Activated T-helper 2 cell treated with anti-CD3 and anti-CD28 coated beads, Interferon-gamma antibody, Interleukin-2, Interleukin-4, amounts not matched to agents 10 μg/mL and 5 μg/mL and 100 μg/mL, durations not matched to agents 14 hours and 24 hours and 36 hours (primary cell): ENCODE data around the gene GPSM3. TPM values are rescaled to one million over a fixed set of nuclear protein-coding genes. Genes with fewer than 3 reads are reported as not detected.
A peak's percentile ranks its signal among the peaks of the same experiment; 100 is the strongest.

Experiments used
- DNase-seq: peaks from one replicate; pipeline ENCODE4 v3.0.0; 2021; ENCODE audit warnings: low spot score
- H3K27ac Mint-ChIP-seq: one replicate; pipeline ENCODE4 v1.8.0; 2021; ENCODE audit warnings: mixed read lengths
- H3K27me3 Mint-ChIP-seq: one replicate; pipeline ENCODE4 v1.8.0; 2021; ENCODE audit warnings: low read depth, mixed read lengths
- H3K36me3 Mint-ChIP-seq: one replicate; pipeline ENCODE4 v1.8.0; 2021; ENCODE audit warnings: low read depth, mixed read lengths
- H3K4me1 Mint-ChIP-seq: one replicate; pipeline ENCODE4 v1.8.0; 2021; ENCODE audit warnings: low read depth, mixed read lengths
- H3K4me3 Mint-ChIP-seq: one replicate; pipeline ENCODE4 v1.8.0; 2021; ENCODE audit warnings: low read depth, mild to moderate bottlenecking, moderate library complexity, mixed read lengths
- H3K9me3 Mint-ChIP-seq: one replicate; pipeline ENCODE4 v1.8.0; 2021; ENCODE audit warnings: mixed read lengths
- intact Hi-C: fragments of 100-400 bp; cut with micrococcal nuclease; formaldehyde crosslinking; loops from one replicate; pipeline ENCODE4 v1.15.1; 2023
- total RNA-seq: library from RNA; stranded (reverse); gene quantifications from 2 replicates; pipeline ENCODE4 v1.2.3, GENCODE V29; 2022

Gene GPSM3
- total RNA-seq, 1 donor from 2014 or later: 90.7 TPM

DNA sequence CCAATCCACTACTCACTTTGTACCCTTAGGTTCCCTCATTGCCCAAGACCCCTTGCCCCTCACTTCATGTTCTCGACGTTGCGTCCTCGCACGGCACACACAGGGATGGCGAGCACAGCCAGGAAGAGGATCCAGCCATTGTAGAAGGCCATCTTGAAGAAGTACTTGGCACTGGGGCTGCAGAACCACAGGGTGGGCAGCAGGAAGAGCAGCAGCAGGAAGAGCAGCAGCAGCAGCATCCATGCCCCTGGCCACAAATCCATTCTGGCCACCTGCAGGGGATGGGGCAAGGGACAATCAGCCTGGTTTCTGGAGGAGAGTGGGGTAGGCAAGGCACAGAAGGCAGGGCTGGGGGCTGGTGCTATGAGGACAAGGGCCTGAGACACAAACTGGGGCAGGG is 21.2 kb downstream of the GPSM3 start:
- H3K36me3 Mint-ChIP-seq: peaks cover 25% of the 10 kb centered on the region
- intact Hi-C loops: loop anchor here (10.0 kb wide), 2 partner anchors 336 to 516 kb away; partner anchors contain the start of genes APOM and BAG6
- H3K4me1 Mint-ChIP-seq: peaks cover 20% of the 10 kb centered on the region
- no peaks in the 10 kb centered on the region for H3K9me3 Mint-ChIP-seq
- H3K27me3 Mint-ChIP-seq: no peaks in the 10 kb centered on the region
- no peak overlapping the region for H3K27ac Mint-ChIP-seq
- H3K4me3 Mint-ChIP-seq: no peak overlapping the region
- DNase-seq: no peak

DNA sequence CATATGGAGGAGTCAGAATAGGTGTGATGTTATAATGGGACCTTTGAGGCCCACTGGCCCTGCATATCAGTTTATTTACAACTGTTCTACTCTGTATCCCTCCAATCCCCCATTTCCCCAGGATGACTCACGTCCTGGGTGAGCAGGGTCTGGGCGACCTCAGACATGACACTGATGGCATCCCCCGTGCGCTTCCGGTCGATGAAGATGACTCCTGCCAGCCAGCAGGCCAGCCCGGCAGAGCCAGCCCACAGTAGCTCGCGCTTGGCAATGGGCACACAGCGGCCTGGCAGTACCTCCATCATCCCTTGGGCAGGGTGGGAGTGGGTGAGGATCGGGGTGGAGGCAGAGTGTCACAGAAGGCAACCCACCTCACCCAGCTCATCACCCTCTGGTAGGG is 22.1 kb downstream of the GPSM3 start:
- Mint-ChIP-seq H3K9me3 (no peaks in the 10 kb centered on the region), H3K4me1 (peaks cover 18% of the 10 kb centered on the region), H3K27me3 (no peaks in the 10 kb centered on the region), H3K27ac (no peak overlapping the region), H3K4me3 (no peak overlapping the region), H3K36me3 (peaks cover 25% of the 10 kb centered on the region)
- intact Hi-C loops: loop anchor here (10.0 kb wide), 2 partner anchors 335 to 515 kb away; partner anchors contain the start of genes APOM and BAG6
- no peak for DNase-seq

DNA sequence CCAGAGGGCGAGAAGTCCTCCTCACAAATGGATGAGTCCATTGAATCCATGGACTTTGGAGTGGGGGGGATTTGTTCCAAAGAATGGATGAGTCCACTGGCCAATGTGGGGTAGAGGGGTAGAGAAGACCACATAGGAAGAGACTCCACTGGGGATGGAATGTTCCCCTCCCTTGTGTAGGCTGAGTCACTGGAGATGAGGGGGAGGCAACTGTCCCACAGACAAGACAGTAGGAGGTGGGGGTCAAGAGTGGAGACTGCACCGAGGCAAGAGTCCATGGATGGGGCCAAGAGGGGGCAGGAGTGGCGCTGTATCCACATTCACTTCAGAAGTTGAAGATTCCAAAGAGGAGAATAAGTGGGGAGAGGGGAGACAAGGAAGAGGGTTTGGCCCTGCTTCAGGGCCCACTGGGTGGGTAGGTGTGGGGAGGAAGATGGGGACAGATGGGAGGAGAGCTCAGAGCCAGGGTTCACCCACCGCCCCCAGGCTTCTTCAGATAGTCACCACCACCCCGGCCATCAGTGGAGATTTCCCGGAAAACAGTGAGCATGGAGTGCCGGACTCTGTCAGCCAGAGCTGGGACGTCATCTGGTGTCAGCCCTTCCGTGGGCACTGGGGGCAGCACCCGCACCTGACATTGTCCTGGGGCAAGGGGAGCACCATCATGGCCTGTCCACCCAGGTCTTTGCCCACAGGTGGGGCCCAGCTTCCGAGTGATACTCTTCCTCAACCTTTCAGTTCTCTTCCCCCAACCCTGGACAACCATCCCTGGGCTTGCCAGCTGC is 23.4 kb downstream of the GPSM3 start:
- Mint-ChIP-seq H3K27me3 (no peaks in the 10 kb centered on the region), H3K4me1 (peaks cover 12% of the 10 kb centered on the region), H3K9me3 (no peaks in the 10 kb centered on the region), H3K36me3 (peaks cover 22% of the 10 kb centered on the region), H3K4me3 (no peak overlapping the region), H3K27ac (no peak overlapping the region)
- DNase-seq: no peak
- intact Hi-C loops: no loop called here

DNA sequence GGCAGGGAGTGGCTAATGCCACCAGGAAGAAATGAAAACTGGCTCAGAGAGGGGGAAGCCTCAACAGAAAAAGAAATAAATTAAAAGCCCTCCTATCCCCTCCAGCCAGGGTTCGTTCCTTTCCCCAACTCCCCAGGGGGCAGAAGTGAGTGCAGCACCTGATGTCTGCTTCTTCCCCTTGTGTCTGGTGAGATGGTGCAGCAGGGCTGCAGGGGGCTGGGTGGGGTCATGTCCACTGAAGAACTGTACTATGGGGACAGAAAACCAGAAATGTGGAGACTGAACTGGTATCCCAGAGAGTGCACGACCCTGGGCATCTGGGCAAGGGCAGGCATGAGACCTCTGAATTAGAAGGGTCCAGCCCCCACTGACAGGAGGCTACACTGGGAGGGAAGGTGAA is 24.1 kb downstream of the GPSM3 start:
- peaks cover 22% of the 10 kb centered on the region for H3K36me3 Mint-ChIP-seq
- intact Hi-C loops: no loop called here
- DNase-seq: no peak
- no peak overlapping the region for H3K4me3 Mint-ChIP-seq
- H3K27me3 Mint-ChIP-seq: no peaks in the 10 kb centered on the region
- H3K27ac Mint-ChIP-seq: no peak overlapping the region
- H3K9me3 Mint-ChIP-seq: no peaks in the 10 kb centered on the region
- peaks cover 5% of the 10 kb centered on the region for H3K4me1 Mint-ChIP-seq

DNA sequence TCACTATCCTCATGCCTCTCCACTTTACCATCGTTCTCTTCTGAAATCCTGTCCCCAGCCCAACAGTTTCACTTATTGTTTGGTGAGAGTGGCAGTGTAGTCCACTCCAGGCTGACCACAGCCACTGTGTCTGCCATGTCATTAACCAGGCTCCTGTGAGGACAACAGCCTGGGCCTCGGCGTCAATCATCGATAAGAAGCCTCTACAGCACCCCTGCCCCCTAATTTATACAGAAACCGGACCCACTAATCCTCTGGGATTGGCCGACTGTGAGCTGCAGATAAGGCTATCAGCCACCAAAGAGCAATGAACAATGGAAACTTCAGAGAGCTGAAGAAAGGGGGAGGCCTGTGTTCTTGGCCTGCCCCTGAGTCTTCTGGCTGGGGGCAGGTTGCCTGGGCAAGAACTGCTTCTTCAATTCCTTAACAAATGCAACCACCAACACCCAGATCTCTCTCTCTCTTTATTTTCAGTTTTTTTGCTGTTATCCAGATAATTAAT is 24.6 kb downstream of the GPSM3 start:
- Mint-ChIP-seq H3K9me3 (no peaks in the 10 kb centered on the region), H3K36me3 (peaks cover 22% of the 10 kb centered on the region), H3K4me3 (no peak overlapping the region), H3K4me1 (peaks cover 3% of the 10 kb centered on the region), H3K27ac (peak overlapping the region; percentile 7), H3K27me3 (no peaks in the 10 kb centered on the region)
- intact Hi-C loops: no loop called here
- DNase-seq: no peak

DNA sequence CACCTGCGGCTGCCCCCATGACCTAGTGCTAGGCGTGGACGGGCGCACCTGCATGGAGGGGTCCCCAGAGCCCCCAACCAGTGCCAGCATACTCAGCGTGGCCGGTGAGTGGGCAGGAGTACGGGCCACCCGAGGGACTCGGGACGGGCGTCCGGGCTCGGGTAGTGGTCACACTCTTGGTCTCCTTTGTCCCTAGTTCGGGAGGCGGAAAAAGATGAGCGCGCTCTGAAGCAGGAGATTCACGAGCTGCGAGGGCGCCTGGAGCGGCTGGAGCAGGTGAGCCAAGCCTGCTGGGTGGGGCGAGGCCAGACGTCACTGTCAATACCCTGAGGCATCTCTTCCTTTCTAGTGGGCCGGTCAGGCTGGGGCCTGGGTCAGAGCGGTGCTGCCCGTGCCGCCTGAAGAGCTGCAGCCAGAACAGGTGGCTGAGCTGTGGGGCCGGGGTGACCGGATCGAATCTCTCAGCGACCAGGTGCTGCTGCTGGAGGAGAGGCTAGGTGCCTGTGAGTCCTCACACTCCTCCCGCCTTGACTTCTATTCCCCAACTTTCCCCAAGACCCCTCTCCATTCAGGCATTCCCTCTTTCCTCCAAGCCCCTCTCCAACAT is 25.2 kb downstream of the GPSM3 start:
- no peak for DNase-seq
- Mint-ChIP-seq H3K36me3 (peaks cover 22% of the 10 kb centered on the region), H3K4me3 (no peak overlapping the region), H3K27ac (no peak overlapping the region), H3K9me3 (no peaks in the 10 kb centered on the region), H3K4me1 (no peaks in the 10 kb centered on the region), H3K27me3 (no peaks in the 10 kb centered on the region)
- intact Hi-C loops: no loop called here

DNA sequence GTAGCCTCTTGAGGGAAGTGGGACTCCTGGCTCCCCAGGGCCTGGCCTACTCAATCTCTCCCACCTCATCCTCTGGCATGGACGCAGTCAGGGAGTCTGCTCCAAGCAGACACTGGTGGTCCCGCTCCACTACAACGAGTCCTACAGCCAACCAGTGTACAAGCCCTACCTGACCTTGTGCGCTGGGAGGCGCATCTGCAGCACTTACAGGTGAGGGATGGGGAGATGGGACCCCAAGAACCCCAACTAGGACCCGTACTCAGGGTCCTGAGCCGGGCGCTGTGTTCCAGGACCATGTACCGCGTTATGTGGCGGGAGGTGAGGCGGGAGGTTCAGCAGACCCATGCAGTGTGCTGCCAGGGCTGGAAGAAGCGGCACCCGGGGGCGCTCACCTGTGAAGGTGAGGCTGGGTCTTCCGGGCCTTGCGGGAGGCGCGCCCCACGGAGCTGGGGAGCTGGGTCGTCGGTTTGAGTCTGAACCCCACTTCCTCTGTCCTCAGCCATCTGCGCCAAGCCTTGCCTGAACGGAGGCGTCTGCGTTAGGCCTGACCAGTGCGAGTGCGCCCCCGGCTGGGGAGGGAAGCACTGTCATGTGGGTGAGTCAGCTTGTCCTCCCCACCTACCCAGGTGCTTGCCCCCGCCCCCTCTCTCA is 25.9 kb downstream of the GPSM3 start:
- intact Hi-C loops: no loop called here
- H3K27me3 Mint-ChIP-seq: no peaks in the 10 kb centered on the region
- H3K9me3 Mint-ChIP-seq: no peaks in the 10 kb centered on the region
- H3K36me3 Mint-ChIP-seq: peaks cover 22% of the 10 kb centered on the region
- no peaks in the 10 kb centered on the region for H3K4me1 Mint-ChIP-seq
- no peak overlapping the region for H3K4me3 Mint-ChIP-seq
- no peak for DNase-seq
- H3K27ac Mint-ChIP-seq: no peak overlapping the region

DNA sequence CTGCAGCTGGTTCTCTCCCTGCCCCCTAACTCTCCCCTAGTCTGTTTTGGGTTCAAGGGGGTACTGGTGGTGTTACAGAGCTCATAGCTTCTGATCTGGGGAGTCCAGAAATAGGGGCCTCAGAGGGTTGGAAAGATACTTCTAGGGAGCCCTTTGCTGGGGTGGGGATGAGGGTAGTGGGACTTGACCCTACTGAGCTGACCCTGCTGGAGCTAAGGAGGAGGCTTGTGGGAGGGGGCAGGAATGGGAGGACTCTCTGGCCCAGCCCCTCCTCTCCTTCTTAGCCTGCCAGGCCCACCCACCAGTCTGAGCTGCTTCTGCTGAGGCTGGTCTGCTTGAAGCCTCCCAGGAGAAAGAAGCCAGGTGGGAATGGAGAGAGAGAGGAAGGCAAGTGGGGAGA is 28.1 kb downstream of the GPSM3 start, which contains the start of gene EGFL8:
Gene EGFL8 (plus strand): TSS at position 301 of the 400 bp plus-strand sequence. CDS start 1,571 bp downstream, outside the sequence.
- Mint-ChIP-seq H3K9me3 (no peaks in the 10 kb centered on the region), H3K36me3 (peaks cover 12% of the 10 kb centered on the region), H3K4me1 (no peaks in the 10 kb centered on the region), H3K27ac (no peak within 1 kb of the TSS), H3K27me3 (no peaks in the 10 kb centered on the region), H3K4me3 (no peak within 1 kb of the TSS)
- DNase-seq: no peak
- intact Hi-C loops: no loop called here

DNA sequence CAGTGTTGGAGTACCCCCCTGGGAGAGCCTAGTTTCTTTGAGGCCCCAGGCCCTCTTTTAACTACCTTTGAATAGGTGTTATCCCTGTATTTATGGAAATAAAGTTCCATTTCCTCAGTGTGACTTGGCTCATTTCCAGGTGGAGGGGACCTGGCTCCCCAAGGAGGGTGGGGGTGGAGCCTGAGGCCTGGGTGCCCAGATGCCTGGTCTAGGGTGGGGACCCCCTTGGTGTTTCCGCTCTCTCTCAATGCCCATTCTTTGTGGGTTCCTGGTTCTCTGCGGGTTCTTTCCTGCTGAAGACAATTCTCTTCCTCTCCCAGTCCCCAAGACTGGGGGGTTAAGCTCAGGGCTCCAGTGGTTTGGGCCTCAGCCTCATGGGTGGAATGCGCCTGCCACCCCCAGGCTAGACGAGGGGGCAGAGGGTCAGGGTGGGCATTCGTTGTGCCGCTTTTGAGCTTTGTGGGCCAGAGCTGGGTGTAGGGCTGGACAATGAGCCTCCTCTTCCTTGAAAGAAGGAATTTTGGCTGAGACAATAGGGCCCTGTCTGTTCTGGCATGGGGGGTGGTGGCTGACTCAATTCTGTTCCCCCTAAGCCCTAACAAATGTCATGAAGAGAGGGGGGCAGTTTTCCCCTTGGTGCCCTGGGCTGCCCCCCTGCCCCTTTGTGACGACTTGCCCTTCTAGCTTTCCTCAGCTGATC is 28.7 kb downstream of the GPSM3 start:
- peaks cover 9% of the 10 kb centered on the region for H3K36me3 Mint-ChIP-seq
- H3K4me1 Mint-ChIP-seq: no peaks in the 10 kb centered on the region
- H3K4me3 Mint-ChIP-seq: no peak overlapping the region
- no peak for DNase-seq
- H3K27me3 Mint-ChIP-seq: no peaks in the 10 kb centered on the region
- intact Hi-C loops: no loop called here
- no peaks in the 10 kb centered on the region for H3K9me3 Mint-ChIP-seq
- no peak overlapping the region for H3K27ac Mint-ChIP-seq

DNA sequence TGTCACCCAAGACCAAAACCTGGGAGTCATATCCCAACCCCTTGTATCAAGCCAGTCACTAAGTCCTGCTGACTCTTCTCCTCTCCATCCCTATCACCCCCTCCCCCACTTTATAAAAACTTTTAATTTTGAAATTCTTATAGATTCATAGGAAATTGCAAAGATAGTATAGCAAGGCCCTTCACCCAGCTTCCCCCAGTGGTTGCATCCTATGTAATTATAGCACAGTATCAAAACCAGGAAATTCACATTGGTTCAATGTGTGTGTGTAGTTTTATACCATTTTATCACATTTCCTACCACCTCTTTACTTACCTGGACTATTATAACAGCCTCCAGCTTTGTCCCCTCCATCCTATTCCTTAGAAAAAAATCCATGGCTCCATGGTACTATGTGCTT is 34.4 kb downstream of the GPSM3 start:
- intact Hi-C loops: no loop called here
- DNase-seq: no peak
- Mint-ChIP-seq H3K4me3 (no peak overlapping the region), H3K36me3 (peaks cover 15% of the 10 kb centered on the region), H3K27ac (no peak overlapping the region), H3K9me3 (no peaks in the 10 kb centered on the region), H3K4me1 (peaks cover 9% of the 10 kb centered on the region), H3K27me3 (peaks cover 3% of the 10 kb centered on the region)

DNA sequence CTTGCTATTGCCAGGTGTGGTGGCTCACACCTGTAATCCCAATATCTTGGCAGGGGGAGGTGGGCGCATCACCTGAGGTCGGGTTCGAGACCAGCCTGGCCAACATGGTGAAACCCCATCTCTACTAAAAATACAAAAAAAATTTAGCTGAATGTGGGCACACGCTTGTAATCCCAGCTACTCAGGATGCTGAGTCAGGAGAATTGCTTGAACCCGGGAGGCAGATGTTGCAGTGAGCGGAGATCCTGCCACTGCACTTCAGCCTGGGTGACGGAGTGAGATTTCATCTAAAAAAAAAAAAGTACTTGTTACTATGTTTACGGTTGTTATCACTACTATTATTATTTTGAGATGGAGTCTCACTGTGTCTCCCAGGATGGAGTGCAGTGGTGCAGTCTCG is 35.6 kb downstream of the GPSM3 start:
- Mint-ChIP-seq H3K4me3 (no peak overlapping the region), H3K4me1 (peaks cover 12% of the 10 kb centered on the region), H3K36me3 (peaks cover 15% of the 10 kb centered on the region), H3K9me3 (no peaks in the 10 kb centered on the region), H3K27me3 (peaks cover 13% of the 10 kb centered on the region), H3K27ac (no peak overlapping the region)
- DNase-seq: no peak
- intact Hi-C loops: no loop called here

DNA sequence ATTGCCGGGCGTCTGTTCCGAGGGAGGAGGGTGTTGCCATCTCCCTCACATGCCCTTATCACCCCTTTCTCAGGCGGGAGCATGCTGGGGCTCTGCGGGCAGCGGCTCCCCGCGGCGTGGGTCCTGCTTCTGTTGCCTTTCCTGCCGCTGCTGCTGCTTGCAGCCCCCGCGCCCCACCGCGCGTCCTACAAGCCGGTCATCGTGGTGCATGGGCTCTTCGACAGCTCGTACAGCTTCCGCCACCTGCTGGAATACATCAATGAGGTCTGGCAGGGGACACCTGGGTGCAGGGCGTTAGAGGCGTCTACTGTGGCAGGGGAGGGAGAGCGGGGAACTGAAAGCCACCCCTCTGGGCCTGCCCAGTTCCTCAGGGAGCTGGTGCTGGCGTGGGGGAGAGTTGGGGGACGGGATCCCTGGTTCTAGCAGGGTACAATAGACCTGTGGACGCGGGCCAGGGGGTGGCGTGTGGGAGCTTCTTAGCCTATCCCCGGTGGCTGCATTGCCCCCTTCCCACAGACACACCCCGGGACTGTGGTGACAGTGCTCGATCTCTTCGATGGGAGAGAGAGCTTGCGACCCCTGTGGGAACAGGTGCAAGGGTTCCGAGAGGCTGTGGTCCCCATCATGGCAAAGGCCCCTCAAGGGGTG is 37.8 kb downstream of the GPSM3 start:
- Mint-ChIP-seq H3K4me3 (peak overlapping the region; percentile 91), H3K27ac (peak overlapping the region; percentile 82), H3K4me1 (peaks cover 15% of the 10 kb centered on the region), H3K27me3 (peaks cover 28% of the 10 kb centered on the region), H3K36me3 (peaks cover 15% of the 10 kb centered on the region), H3K9me3 (no peaks in the 10 kb centered on the region)
- peak; percentile 55 for DNase-seq
- intact Hi-C loops: loop anchor here (1.0 to 5.0 kb wide), 4 partner anchors 22 to 68 kb away; partner anchors contain the start of genes AGPAT1 and FKBPL
